Tibial artery (tissue), 4 donors: ENCODE data around the gene MAN2A2.
"Not testable (repeated sequence)": the region's sequence is repeated elsewhere in the genome, so short reads cannot be mapped to it uniquely, and the experiment has no call there.

ENCODE experiments used
- DNase-seq, 2 donors: peaks; one replicate each; pipeline ENCODE4 v3.0.0-alpha.2; 2019
- H3K27ac ChIP-seq, 2 donors: fragments of 200-600 bp; sonication (generic) in 1 of 2; 1 replicate in 1 of 2; 2 replicates in 1 of 2; pipeline ENCODE4 v1.5.1; 2018 to 2019; ENCODE audit warnings: mild to moderate bottlenecking in 1 of 2
- H3K27me3 ChIP-seq, 2 donors: fragments of 200-600 bp; sonication (generic) in 1 of 2; one replicate each; pipeline versions ENCODE4 v1.5.1 to v1.6.0; 2016 to 2019
- H3K36me3 ChIP-seq, 3 donors: fragments of 200-600 bp; sonication (generic) in 2 of 3; one replicate each; pipeline ENCODE4 v1.5.1; 2016 to 2019; ENCODE audit warnings: mild to moderate bottlenecking in 2 of 3
- H3K4me1 ChIP-seq, 4 donors: fragments of 200-600 bp; sonication (generic) in 2 of 4; 1 replicate in 3 of 4; 2 replicates in 1 of 4; pipeline ENCODE4 v1.5.1; 2016 to 2019
- H3K4me3 ChIP-seq, 2 donors: fragments of 200-600 bp; sonication (generic) in 1 of 2; 1 replicate in 1 of 2; 2 replicates in 1 of 2; pipeline ENCODE4 v1.5.1; 2018 to 2019; ENCODE audit warnings: mild to moderate bottlenecking in 2 of 2
- H3K9me3 ChIP-seq, 3 donors: fragments of 200-600 bp; sonication (generic) in 1 of 3; one replicate each; pipeline ENCODE4 v1.5.1; 2016 to 2019
- CTCF ChIP-seq, 2 experiments: fragments of 200-600 bp in 1 of 2; fragments of 450-650 bp in 1 of 2; IDR thresholded peaks; one replicate each; pipeline ENCODE4 v1.5.1; 2017 to 2019; ENCODE audit warnings: antibody characterized with exemption in 2 of 2, mild to moderate bottlenecking in 1 of 2, moderate library complexity in 1 of 2
- intact Hi-C: fragments of 100-400 bp; cut with DNase I; formaldehyde crosslinking; loops from one replicate; pipeline ENCODE4 v1.15.0; 2023; ENCODE audit warnings: low total_unique reads

Gene MAN2A2

GRCh38 chr15:90872486-90873184, 30.5 kb upstream of the MAN2A2 start:
- H3K36me3 ChIP-seq: peaks cover 20 to 23% (median 21%) of the 10 kb centered on the region in 3 donors
- DNase-seq: no peak
- H3K4me1 ChIP-seq: peaks cover 0 to 45% (median 41%) of the 10 kb centered on the region in 4 donors
- no peaks in the 10 kb centered on the region for H3K9me3 ChIP-seq
- intact Hi-C loops: loop anchor here (5.0 kb wide), 2 partner anchors 60 to 155 kb away; partner anchors contain the start of genes BLM and HDDC3
- H3K27me3 ChIP-seq: no peaks in the 10 kb centered on the region
- peak overlapping the region; percentile 97 to 98 for H3K27ac ChIP-seq
- peak overlapping the region; percentile 78 to 87 for H3K4me3 ChIP-seq
- no peak for TF ChIP-seq CTCF (IDR thresholded peaks at IDR 0.05)

- intact Hi-C loops: loop anchor here (5.0 kb wide), 2 partner anchors 59 to 156 kb away; partner anchors contain the start of genes BLM and HDDC3
- TF ChIP-seq CTCF (IDR thresholded peaks at IDR 0.05): no peak
- Histone ChIP-seq H3K27ac (peak overlapping the region; percentile 97 to 98), H3K9me3 (no peaks in the 10 kb centered on the region), H3K4me1 (peaks cover 0 to 45% (median 41%) of the 10 kb centered on the region in 4 donors), H3K27me3 (no peaks in the 10 kb centered on the region), H3K4me3 (peak overlapping the region in 1 of 2 donors; percentile 87), H3K36me3 (peaks cover 29 to 32% (median 30%) of the 10 kb centered on the region in 3 donors)
- DNase-seq: no peak
Measured at GRCh38 chr15:90873488-90873997, 29.6 kb upstream of the MAN2A2 start.

GRCh38 chr15:90873998-90874605, 29.0 kb upstream of the MAN2A2 start:
- intact Hi-C loops: loop anchor here (5.0 kb wide), 2 partner anchors 58 to 157 kb away; partner anchors contain the start of genes BLM and HDDC3
- Histone ChIP-seq H3K27ac (peak overlapping the region; percentile 97 to 98), H3K9me3 (no peaks in the 10 kb centered on the region), H3K4me1 (peaks cover 0 to 44% (median 41%) of the 10 kb centered on the region in 4 donors), H3K4me3 (no peak overlapping the region), H3K36me3 (peaks cover 34 to 37% (median 35%) of the 10 kb centered on the region in 3 donors), H3K27me3 (no peaks in the 10 kb centered on the region)
- no peak for DNase-seq
- TF ChIP-seq CTCF (IDR thresholded peaks at IDR 0.05): no peak

GRCh38 chr15:90874986-90875385, 28.1 kb upstream of the MAN2A2 start:
- DNase-seq, H3K9me3 ChIP-seq, H3K4me3 ChIP-seq, H3K27ac ChIP-seq, H3K27me3 ChIP-seq: not testable (repeated sequence)
- intact Hi-C loops: loop anchor here (5.0 kb wide), 2 partner anchors 57 to 158 kb away; partner anchors contain the start of genes BLM and HDDC3
- Histone ChIP-seq H3K36me3 (peaks cover 42 to 46% (median 44%) of the 10 kb centered on the region in 3 donors), H3K4me1 (peaks cover 0 to 35% (median 32%) of the 10 kb centered on the region in 4 donors)

GRCh38 chr15:90875549-90875981, 27.5 kb upstream of the MAN2A2 start:
- H3K9me3 ChIP-seq: no peaks in the 10 kb centered on the region
- TF ChIP-seq CTCF (IDR thresholded peaks at IDR 0.05): no peak
- peaks cover 0 to 29% (median 26%) of the 10 kb centered on the region in 4 donors for H3K4me1 ChIP-seq
- no peak overlapping the region for H3K4me3 ChIP-seq
- DNase-seq: no peak
- H3K36me3 ChIP-seq: peaks cover 45 to 52% (median 50%) of the 10 kb centered on the region in 3 donors
- intact Hi-C loops: no loop called here
- no peak overlapping the region for H3K27ac ChIP-seq
- H3K27me3 ChIP-seq: no peaks in the 10 kb centered on the region
